K562 (cell line): ENCODE data around the gene TLNRD1. TPM values are rescaled to one million over a fixed set of nuclear protein-coding genes. Genes with fewer than 3 reads are reported as not detected.

ENCODE experiments used
- ATF7 ChIP-seq: fragments of 450-650 bp; IDR thresholded peaks from 2 replicates; pipeline ENCODE4 v1.7.1; 2014; ENCODE audit warnings: mild to moderate bottlenecking, moderate library complexity
- BHLHE40 ChIP-seq: IDR thresholded peaks from 2 replicates; pipeline ENCODE4 v1.6.1; 2011; ENCODE audit warnings: low read length, improper control_type of control experiment
- BRD9 ChIP-seq: fragments of 450-650 bp; IDR thresholded peaks from 2 replicates; pipeline ENCODE4 v1.6.1; 2018; ENCODE audit warnings: low read depth; ENCODE audit not compliant: partially characterized antibody
- CAMTA2 ChIP-seq: fragments of 250-450 bp; sonication (Bioruptor Pico); conservative IDR thresholded peaks from 2 replicates; pipeline ENCODE4 v1.5.1; 2022
- CCAR2 ChIP-seq: fragments of 200-400 bp; formaldehyde crosslinking; IDR thresholded peaks from 2 replicates; pipeline ENCODE4 v1.6.1; 2017; ENCODE audit warnings: mild to moderate bottlenecking, low read depth, low read length
- ELF2 ChIP-seq: fragments of 250-450 bp; sonication (Bioruptor Pico); IDR thresholded peaks from 2 replicates; pipeline ENCODE4 v1.5.0; 2021; ENCODE audit warnings: mild to moderate bottlenecking
- FOXJ3 ChIP-seq: sonication (generic); formaldehyde crosslinking; IDR thresholded peaks from 2 replicates; pipeline ENCODE4 v1.4.0; 2020; ENCODE audit warnings: mild to moderate bottlenecking, missing genetic modification reagents
- FOXM1 ChIP-seq, 2 experiments: fragments of 450-650 bp in 1 of 2; sonication (generic) in 1 of 2; formaldehyde crosslinking in 1 of 2; IDR thresholded peaks; 2 replicates each; pipeline versions ENCODE4 v1.6.1 to v1.9.0; 2017 to 2022; ENCODE audit warnings: low read depth in 2 of 2, mild to moderate bottlenecking in 2 of 2, missing genetic modification reagents in 1 of 2, moderate library complexity in 1 of 2
- HNRNPL ChIP-seq: fragments of 200-400 bp; formaldehyde crosslinking; IDR thresholded peaks from 2 replicates; pipeline ENCODE4 v1.6.1; 2017; ENCODE audit warnings: low read depth, mild to moderate bottlenecking, low read length
- NCOA6 ChIP-seq: fragments of 450-650 bp; IDR thresholded peaks from 2 replicates; pipeline ENCODE4 v1.6.1; 2017; ENCODE audit warnings: mild to moderate bottlenecking
- POLR2G ChIP-seq: fragments of 200-400 bp; formaldehyde crosslinking; IDR thresholded peaks from 2 replicates; pipeline ENCODE4 v1.6.1; 2017; ENCODE audit warnings: low read depth, mild to moderate bottlenecking, antibody characterized with exemption, low read length, moderate library complexity
- PURB ChIP-seq: sonication (generic); formaldehyde crosslinking; IDR thresholded peaks from 2 replicates; pipeline ENCODE4 v1.9.0; 2021; ENCODE audit warnings: low read depth, mild to moderate bottlenecking, missing genetic modification reagents
- SMAD2 ChIP-seq: fragments of 150-350 bp; IDR thresholded peaks from 2 replicates; pipeline ENCODE4 v1.6.1; 2014; ENCODE audit warnings: low read depth, mild to moderate bottlenecking, low read length
- SMARCA4 ChIP-seq: fragments of 450-650 bp; IDR thresholded peaks from 2 replicates; pipeline ENCODE4 v1.6.1; 2016
- WHSC1 ChIP-seq: IDR thresholded peaks from one replicate; pipeline ENCODE4 v1.6.1; 2012; ENCODE audit warnings: low read length, control low read depth, inconsistent platforms
- ZBTB7A ChIP-seq: IDR thresholded peaks from 2 replicates; pipeline ENCODE4 v1.6.1; 2011; ENCODE audit warnings: low read depth, mild to moderate bottlenecking, low read length, moderate library complexity, borderline replicate concordance; ENCODE audit not compliant: control insufficient read depth
- ZKSCAN1 ChIP-seq: fragments of 150-350 bp; IDR thresholded peaks from 2 replicates; pipeline ENCODE4 v1.6.1; 2016; ENCODE audit warnings: low read depth, low read length
- polyA plus RNA-seq, 8 experiments: library from polyadenylated mRNA; depleted of rRNA in 4 of 8; stranded (reverse) in 5 of 8; unstranded in 3 of 8; fragments of >200 nt; fragmentation: Nextera tagmentation in 2 of 8; fragmentation: Illumina TruSeq in 1 of 8; extraction: Ambion mirVana in 2 of 8; extraction: Trizol in 1 of 8; gene quantifications; 2 replicates each; pipeline versions ENCODE4 v1.2.1 to v1.2.3, GENCODE V29; 2011 to 2014; ENCODE audit warnings: inconsistent platforms in 1 of 8, missing spikeins in 1 of 8
- total RNA-seq, 7 experiments: library from RNA; depleted of rRNA in 6 of 7; stranded (reverse); fragments of >200 nt in 6 of 7; fragmentation: Illumina TruSeq in 2 of 7; extraction: Trizol in 2 of 7; gene quantifications; 2 replicates each; pipeline versions ENCODE4 v1.2.1 to v1.2.3, GENCODE V29; 2011 to 2021; ENCODE audit warnings: low replicate concordance in 1 of 7
- TF ChIP-seq, protein P1 (sequence below): fragments of 450-650 bp; formaldehyde crosslinking; IDR thresholded peaks from 2 replicates; pipeline ENCODE4 v1.4.0; 2020; ENCODE audit warnings: mild to moderate bottlenecking, moderate library complexity
- TF ChIP-seq, protein P2 (sequence below), 2 experiments: IDR thresholded peaks; 2 replicates each; pipeline ENCODE4 v1.6.1; 2011; ENCODE audit warnings: borderline replicate concordance in 1 of 2, control low read depth in 1 of 2, low read depth in 1 of 2, low read length in 1 of 2, mild to moderate bottlenecking in 1 of 2, mixed read lengths in 1 of 2, moderate library complexity in 1 of 2; ENCODE audit not compliant: insufficient read depth in 1 of 2, insufficient read length in 1 of 2, poor library complexity in 1 of 2, severe bottlenecking in 1 of 2; ENCODE audit errors: extremely low read depth in 1 of 2
- TF ChIP-seq, protein P3 (sequence below): fragments of 250-450 bp; sonication (Bioruptor Pico); IDR thresholded peaks from 2 replicates; pipeline ENCODE4 v1.8.0; 2022; ENCODE audit warnings: inconsistent platforms
- TF ChIP-seq, protein P4 (sequence below): sonication (generic); formaldehyde crosslinking; IDR thresholded peaks from 2 replicates; pipeline ENCODE4 v1.9.0; 2022; ENCODE audit warnings: mild to moderate bottlenecking, missing genetic modification reagents

Gene TLNRD1
- total and polyA plus RNA-seq, 9 of the 15 experiments (the other 6 are each of a cell fraction or from before 2014, with no cell fraction given), result 1.1 to 33.1 (median 5.7) TPM

DNA sequence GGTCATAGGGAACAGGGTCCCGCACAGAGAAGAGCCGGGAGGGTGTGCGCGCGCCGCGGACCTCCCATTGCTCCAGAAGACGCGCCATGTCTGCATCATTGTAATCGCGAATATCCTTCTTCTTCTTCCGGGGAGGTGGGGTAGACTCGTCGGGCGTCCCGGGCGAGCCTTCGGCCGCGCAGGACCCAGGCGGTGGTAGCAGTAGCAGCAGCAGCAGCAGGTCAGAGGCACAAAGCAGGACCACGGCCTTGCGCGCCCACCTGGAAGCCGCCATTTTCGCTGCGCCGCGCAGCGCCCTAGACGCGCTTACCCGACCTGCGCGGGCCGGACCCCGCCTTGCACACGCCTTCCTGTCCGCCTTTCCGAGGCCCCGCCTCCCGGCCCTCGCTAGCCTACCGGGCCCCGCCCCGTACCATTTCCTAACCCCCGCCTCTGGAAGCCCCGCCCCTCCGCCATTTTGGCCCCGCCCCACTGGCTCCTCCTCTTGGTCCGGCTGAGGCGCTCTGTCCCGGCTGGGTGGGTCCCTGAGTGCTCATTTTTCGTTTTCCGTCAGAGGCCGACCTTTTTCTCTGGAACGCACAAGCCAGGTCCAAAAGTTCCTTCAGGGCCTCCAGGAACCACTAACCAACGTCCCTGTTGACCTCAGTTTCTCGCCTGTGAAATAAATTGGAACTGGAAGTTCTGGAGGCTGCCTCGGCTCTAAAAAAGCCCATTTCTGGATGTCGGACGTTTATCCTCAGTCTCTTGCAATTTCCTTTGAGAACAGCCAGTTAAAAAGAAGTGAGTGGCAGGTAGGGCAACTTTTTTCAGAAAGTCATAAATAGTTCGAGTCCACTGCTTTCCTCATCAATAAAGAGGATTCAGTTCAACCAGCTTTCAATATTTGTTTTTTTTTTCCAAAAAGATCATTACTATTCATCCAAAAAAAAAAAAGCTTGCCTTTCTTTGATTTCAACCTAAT lies 10.9 kb upstream of the TLNRD1 start, which contains the start of gene MESD (continued):
- TF ChIP-seq BHLHE40 (no peak), NCOA6 (no peak), WHSC1 (no peak), POLR2G (peak; percentile 97), PURB (CRISPR knock-in tag) (no peak), CCAR2 (no peak), ATF7 (0 out of 2 replicates have a peak, but pooled peaks have one; percentile 47), FOXJ3 (CRISPR knock-in tag) (no peak), BRD9 (peak; percentile 59), ZBTB7A (peak; percentile 20; the same call in 1 of the 2 replicates), SMARCA4 (0 out of 2 replicates have a peak, but pooled peaks have one; percentile 7), FOXM1 (IDR thresholded peaks at IDR 0.05; ENCODE audit: low read depth) (no peak), FOXM1 (CRISPR knock-in tag; IDR thresholded peaks at IDR 0.05; ENCODE audit: low read depth) (no peak), CAMTA2 (CRISPR knock-in tag) (no peak), ZKSCAN1 (no peak), ELF2 (CRISPR knock-in tag) (no peak), SMAD2 (no peak), HNRNPL (no peak)
- TF ChIP-seq, protein P1, sequence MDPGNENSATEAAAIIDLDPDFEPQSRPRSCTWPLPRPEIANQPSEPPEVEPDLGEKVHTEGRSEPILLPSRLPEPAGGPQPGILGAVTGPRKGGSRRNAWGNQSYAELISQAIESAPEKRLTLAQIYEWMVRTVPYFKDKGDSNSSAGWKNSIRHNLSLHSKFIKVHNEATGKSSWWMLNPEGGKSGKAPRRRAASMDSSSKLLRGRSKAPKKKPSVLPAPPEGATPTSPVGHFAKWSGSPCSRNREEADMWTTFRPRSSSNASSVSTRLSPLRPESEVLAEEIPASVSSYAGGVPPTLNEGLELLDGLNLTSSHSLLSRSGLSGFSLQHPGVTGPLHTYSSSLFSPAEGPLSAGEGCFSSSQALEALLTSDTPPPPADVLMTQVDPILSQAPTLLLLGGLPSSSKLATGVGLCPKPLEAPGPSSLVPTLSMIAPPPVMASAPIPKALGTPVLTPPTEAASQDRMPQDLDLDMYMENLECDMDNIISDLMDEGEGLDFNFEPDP (CRISPR knock-in tag), result no peak
- TF ChIP-seq, protein P2, sequence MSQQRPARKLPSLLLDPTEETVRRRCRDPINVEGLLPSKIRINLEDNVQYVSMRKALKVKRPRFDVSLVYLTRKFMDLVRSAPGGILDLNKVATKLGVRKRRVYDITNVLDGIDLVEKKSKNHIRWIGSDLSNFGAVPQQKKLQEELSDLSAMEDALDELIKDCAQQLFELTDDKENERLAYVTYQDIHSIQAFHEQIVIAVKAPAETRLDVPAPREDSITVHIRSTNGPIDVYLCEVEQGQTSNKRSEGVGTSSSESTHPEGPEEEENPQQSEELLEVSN (IDR thresholded peaks at IDR 0.05; ENCODE audit: borderline replicate concordance in 1 of 2, extremely low read depth in 1 of 2, insufficient read depth in 1 of 2, insufficient read length in 1 of 2, low read depth in 1 of 2, low read length in 1 of 2, poor library complexity in 1 of 2, severe bottlenecking in 1 of 2), result peak in 1 of 2 experiments; percentile 20
- TF ChIP-seq, protein P3, sequence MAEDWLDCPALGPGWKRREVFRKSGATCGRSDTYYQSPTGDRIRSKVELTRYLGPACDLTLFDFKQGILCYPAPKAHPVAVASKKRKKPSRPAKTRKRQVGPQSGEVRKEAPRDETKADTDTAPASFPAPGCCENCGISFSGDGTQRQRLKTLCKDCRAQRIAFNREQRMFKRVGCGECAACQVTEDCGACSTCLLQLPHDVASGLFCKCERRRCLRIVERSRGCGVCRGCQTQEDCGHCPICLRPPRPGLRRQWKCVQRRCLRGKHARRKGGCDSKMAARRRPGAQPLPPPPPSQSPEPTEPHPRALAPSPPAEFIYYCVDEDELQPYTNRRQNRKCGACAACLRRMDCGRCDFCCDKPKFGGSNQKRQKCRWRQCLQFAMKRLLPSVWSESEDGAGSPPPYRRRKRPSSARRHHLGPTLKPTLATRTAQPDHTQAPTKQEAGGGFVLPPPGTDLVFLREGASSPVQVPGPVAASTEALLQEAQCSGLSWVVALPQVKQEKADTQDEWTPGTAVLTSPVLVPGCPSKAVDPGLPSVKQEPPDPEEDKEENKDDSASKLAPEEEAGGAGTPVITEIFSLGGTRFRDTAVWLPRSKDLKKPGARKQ, result no peak
- TF ChIP-seq, protein P4, sequence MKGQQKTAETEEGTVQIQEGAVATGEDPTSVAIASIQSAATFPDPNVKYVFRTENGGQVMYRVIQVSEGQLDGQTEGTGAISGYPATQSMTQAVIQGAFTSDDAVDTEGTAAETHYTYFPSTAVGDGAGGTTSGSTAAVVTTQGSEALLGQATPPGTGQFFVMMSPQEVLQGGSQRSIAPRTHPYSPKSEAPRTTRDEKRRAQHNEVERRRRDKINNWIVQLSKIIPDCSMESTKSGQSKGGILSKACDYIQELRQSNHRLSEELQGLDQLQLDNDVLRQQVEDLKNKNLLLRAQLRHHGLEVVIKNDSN (CRISPR knock-in tag), result no peak
